HG02981 (cell line): ENCODE measurements around the gene NXPH3.

Experiments used
- ATAC-seq: cut with Tn5 transposase; IDR thresholded peaks from one replicate; pipeline ENCODE4 v1.9.1; 2021; ENCODE audit warnings: mild to moderate bottlenecking, moderate library complexity; ENCODE audit not compliant: unreplicated experiment

NXPH3 gene

DNA sequence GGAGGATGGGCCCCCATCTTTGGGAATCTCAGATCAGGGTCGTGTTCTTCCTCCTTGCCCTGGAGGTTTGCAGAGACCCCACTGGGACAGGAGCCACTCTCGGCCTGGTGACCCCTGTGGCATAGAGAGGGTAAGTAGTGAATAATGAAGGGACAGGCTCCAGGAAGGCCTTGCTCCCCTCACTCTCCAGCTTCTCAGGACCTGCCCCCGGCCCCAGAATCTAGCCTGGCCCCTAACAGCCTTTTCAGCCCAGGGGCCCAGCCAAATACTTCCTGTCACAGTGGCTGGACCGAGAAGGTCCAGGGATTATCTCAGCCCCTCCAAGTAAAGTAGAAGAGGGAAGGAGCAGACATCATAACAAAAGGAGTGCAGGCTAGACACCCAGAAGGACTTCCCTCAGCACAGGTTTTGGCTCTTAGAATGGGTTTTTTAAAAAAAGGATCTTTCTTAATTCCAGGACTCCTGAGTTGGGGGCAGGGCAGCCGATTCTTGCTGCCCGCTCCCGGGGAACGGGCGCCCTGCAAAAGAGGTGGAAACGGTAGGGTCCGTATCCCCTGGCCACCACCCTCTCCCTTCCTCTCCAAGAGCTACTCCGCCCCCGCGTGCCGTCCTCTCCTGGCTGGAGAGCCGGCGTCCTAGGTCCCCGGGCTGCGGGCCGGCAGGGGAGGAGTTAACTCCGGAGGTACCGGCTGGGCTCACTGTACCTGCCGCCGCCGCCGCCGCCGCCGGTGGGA lies 559 bp upstream of the NXPH3 start:
- ATAC-seq, result no peak

DNA sequence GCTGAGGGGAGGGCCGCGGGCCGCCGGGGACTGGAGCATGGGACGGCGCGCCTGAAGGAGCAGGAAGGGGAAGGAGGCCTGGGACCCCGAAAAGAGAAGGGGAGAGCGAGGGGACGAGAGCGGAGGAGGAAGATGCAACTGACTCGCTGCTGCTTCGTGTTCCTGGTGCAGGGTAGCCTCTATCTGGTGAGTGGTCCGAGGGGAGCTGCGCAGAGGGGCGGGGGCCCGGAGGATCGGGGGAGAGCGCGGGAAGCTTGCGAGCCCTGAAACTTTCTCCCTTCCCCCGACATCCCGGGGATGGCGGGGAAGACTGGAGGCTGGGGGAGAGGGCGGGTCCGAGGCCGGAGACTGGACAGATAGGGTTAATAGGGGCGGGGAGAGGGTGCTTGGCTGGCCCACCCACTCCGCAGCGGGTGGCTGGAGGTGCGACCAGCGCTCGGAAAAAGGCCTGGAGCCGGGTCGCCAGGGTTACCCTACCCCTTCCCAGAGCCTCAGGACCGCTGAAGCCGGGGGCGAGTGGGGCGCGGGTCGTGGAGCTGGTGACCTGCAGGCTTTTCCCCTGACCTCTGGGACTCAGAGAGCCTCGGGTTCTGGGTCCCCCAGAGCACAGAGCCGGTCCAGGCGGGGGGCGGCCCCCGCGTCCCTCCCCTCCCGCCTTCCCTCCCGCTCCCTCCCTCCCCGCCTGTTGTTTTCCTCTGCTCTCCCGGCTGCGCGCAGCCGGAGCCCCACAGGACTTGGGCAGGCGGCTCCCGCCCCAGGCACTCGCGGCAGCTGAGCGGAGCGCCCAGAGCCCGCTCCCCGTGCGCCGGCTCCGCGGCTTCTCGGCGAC lies 631 bp downstream of the NXPH3 start:
- ATAC-seq, result no peak

DNA sequence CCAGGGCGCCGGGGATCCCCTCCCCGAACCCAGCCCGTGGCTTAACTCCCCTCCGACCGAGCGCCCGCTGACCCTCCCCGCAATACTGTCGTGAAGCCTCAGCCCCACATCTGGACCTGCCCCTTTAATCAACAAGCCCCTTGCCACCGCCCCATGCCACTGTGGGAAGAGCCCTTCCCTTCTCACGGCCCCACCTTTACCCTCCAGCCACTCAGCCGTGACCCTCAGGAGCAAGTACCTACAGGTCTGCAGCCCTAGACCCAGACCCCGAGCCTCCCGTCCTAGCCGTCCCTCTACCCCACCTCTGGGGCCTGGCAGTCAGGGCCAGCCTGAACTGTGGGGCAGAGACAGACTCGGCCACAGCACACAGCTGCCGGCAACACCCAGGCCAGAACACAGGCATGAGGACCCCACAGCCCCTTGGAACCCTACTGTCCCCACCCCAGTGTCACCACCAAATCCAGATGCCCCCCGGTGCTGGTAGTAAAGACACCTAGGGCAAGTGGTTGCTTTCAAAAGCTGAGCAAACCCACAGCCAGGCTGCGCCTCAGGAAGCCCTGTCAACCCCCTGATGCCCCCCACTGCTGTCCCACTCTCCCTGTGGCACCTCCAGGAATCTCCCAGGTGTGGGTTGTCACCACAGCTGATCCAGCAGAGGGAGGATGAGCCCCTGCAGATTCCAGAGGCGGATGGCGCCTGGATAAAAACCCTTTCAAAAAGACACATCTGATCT lies 1.4 kb downstream of the NXPH3 start:
- no peak for ATAC-seq

DNA sequence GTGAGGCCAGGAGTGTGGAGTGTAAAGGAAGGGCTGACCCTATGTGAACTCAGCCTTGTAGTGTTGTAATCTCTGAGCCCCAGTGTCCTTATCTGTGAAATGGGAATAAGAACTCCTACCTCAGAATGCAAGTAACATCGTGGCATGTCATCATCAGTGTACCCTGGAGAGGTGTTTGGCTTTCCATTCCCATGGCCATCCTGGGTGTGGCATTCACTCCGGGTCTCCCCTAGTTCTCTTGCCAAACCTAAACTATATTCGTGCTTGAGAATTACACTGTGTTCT lies 1.9 kb downstream of the NXPH3 start:
- ATAC-seq, result no peak

- no peak for ATAC-seq
These were observed 2.3 kb downstream of the NXPH3 start for GRCh38 chr17:49577963-49578362.

DNA sequence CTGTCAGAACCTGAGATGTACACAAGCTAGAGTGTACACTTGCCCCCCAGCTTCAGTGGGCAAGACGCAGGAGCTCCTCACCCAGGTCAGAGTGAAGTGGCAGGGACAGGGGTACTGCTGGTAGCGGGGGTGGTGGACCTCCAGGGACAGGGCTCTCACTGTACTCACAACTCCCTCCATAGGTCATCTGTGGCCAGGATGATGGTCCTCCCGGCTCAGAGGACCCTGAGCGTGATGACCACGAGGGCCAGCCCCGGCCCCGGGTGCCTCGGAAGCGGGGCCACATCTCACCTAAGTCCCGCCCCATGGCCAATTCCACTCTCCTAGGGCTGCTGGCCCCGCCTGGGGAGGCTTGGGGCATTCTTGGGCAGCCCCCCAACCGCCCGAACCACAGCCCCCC lies 2.7 kb downstream of the NXPH3 start:
- no peak for ATAC-seq

GRCh38 chr17:49578952-49579500 lies 3.4 kb downstream of the NXPH3 start:
- no peak for ATAC-seq

DNA sequence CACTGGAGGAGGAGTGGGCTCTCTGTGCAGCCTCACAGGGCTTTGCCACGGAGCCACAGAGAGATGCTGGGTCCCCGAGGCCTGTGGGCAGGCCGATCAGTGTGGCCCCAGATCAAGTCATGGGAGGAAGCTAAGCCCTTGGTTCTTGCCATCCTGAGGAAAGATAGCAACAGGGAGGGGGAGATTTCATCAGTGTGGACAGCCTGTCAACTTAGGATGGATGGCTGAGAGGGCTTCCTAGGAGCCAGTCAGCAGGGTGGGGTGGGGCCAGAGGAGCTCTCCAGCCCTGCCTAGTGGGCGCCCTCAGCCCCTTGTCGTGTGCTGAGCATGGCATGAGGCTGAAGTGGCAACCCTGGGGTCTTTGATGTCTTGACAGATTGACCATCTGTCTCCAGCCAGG lies 3.9 kb downstream of the NXPH3 start:
- ATAC-seq, result no peak

- ATAC-seq, result no peak
These were observed 4.5 kb downstream of the NXPH3 start for GRCh38 chr17:49580055-49580721.

DNA sequence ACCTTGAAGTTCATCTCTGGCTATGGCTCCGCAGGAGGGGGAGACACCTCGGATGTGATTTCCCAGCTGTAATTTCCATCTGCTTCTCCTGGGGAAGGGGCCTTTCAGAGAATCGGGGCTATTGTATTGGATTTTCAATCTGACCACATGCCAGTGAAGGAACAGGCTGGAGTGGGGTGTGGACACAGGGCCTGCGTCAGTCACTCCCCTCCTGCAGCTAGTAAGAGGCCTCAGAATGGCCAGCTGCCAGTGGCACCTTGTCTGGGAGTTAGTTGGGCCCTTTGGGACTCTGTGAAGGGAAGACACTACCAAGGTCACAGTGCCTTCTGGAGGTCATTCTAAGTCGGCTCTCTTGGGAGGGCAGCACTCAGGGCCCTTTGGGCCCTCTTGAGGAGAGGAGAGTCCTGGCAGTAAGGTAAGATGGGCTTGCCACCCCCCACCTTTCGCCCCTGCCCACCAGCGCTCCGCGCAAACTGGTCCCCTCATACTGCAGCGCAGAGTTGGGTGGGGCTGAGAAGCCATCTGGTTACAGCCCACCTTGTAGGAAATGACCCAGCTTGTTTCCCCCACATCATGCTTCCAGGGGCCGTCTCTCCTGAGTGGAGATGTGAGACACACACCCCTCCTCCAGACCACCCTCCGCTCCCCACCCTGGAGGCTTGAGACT lies 5.4 kb downstream of the NXPH3 start:
- ATAC-seq, result no peak

GRCh38 chr17:49581648-49581998 lies 6.0 kb downstream of the NXPH3 start:
- ATAC-seq, result no peak

- ATAC-seq, result no peak
These were observed 6.5 kb downstream of the NXPH3 start for GRCh38 chr17:49582055-49582722.

- no peak for ATAC-seq
These were observed 7.1 kb downstream of the NXPH3 start for GRCh38 chr17:49582789-49583188.

- no peak for ATAC-seq
These were observed 7.6 kb downstream of the NXPH3 start for GRCh38 chr17:49583226-49583625.

DNA sequence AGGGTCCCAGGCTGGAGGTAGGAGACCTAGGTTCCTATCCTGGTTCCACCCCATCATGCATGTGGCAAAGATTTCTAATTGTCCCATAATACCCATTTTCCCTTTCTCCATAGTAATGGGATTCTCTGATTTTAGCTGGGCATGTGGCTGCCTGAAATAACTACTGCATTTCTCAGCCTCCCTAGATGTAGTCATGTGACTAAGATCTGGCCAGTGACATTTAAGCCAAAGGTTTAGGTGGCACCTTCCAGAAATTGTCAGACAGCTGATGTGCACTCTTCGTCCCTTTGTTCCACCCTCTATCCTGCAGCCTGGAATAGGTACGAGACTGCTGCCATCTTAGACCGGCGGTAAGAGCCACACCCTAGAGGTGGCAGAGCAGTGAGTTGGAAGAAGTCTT lies 8.2 kb downstream of the NXPH3 start:
- no peak for ATAC-seq

- ATAC-seq, result no peak
These were observed 9.9 kb downstream of the NXPH3 start for GRCh38 chr17:49585422-49586027.

GRCh38 chr17:49587366-49588073 lies 11.8 kb downstream of the NXPH3 start:
- ATAC-seq, result no peak

DNA sequence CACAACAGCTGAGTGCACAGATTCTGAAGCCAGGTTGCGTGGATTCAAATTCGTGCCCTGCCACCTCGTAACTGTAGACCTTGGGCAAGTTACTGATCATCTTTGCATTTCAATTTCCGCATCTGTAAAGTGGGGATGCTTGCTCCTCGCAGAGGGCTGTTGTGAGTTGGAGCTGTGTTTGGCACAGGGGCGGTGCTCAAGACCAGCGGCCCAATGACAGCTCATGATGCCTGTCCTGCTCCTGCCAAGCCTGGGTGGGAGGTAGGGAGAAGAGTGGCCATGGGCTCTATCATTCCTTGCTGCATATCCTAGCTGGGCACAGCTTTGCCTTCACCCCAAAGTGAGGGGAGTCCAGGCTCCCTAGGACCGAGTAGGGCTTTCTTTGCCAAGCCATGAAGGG lies 12.6 kb downstream of the NXPH3 start:
- ATAC-seq, result no peak
